Left ventricle myocardium superior (tissue), 1 donor: ENCODE measurements around the gene LPAR2. TPM values are rescaled to one million over a fixed set of nuclear protein-coding genes. Genes with fewer than 3 reads are reported as not detected.

ENCODE experiments used
- total RNA-seq: library from RNA; stranded (reverse); fragmentation: NEBNext Ultra II Directional; extraction: Animal tissue kit (Norgen Biotek cat#: 25700); gene quantifications from one replicate; pipeline ENCODE4 v1.2.1, GENCODE V29; 2021
- donor health status: DM: no; HTN: yes; CAD: no; lungs with severe emphysema.

Gene LPAR2
- total RNA-seq, 1 donor from 2014 or later = 1.6 TPM

Other genes starting within 250 kb of the LPAR2 start
- gene GATAD2A, start 222.5 kb downstream of the LPAR2 start, total RNA-seq = 29.7 TPM
- 0.67 TPM for gene TSSK6, start 112.7 kb downstream of the LPAR2 start, total RNA-seq
- 1,297 TPM for gene NDUFA13, start 112.0 kb downstream of the LPAR2 start, total RNA-seq
- 9.4 TPM for gene YJEFN3, start 99.3 kb downstream of the LPAR2 start, total RNA-seq
- 0.50 TPM for gene CILP2, start 90.0 kb downstream of the LPAR2 start, total RNA-seq
- 0.42 TPM for gene PBX4, start 9.5 kb downstream of the LPAR2 start, total RNA-seq
- gene GMIP, start 15.4 kb upstream of the LPAR2 start, total RNA-seq = 4.2 TPM
- 21.6 TPM for gene ATP13A1, start 35.5 kb upstream of the LPAR2 start, total RNA-seq
- 3.7 TPM for gene ZNF101, start 40.6 kb upstream of the LPAR2 start, total RNA-seq
- 3.6 TPM for gene ZNF14, start 104.9 kb upstream of the LPAR2 start, total RNA-seq
- gene ZNF506, start 193.5 kb upstream of the LPAR2 start, total RNA-seq = 9.7 TPM
- 9.6 TPM for gene ZNF253, start 237.7 kb upstream of the LPAR2 start, total RNA-seq